OCI-LY7 (cell line): ENCODE results near the gene FAN1.

ENCODE experiments used
- CTCF ChIP-seq: fragments of 200-600 bp; sonication (generic); conservative IDR thresholded peaks from 2 replicates; pipeline ENCODE4 v1.5.1; 2014; ENCODE audit warnings: mild to moderate bottlenecking, antibody characterized with exemption, low read length, moderate library complexity, mixed read lengths
- EZH2phosphoT487 ChIP-seq: fragments of 200-600 bp; sonication (generic); IDR thresholded peaks from 2 replicates; pipeline ENCODE4 v1.6.1; 2018; ENCODE audit warnings: low read depth, borderline replicate concordance, mild to moderate bottlenecking, mixed run types, antibody characterized with exemption, low read length, moderate library complexity, mixed read lengths

GRCh38 chr15:30921781-30922479 is 18.2 kb downstream of the FAN1 start:
- no peak for TF ChIP-seq CTCF
- no peak for TF ChIP-seq EZH2phosphoT487
